ENCODE results near the gene MRPS26. TPM values are rescaled to one million over a fixed set of nuclear protein-coding genes. Genes with fewer than 3 reads are reported as not detected.
A peak's percentile ranks its signal among the peaks of the same experiment; 100 is the strongest.

Gene MRPS26
- total RNA-seq, 4 donors from 2014 or later, result 58.7 to 69.8 (median 62.8) TPM

DNA sequence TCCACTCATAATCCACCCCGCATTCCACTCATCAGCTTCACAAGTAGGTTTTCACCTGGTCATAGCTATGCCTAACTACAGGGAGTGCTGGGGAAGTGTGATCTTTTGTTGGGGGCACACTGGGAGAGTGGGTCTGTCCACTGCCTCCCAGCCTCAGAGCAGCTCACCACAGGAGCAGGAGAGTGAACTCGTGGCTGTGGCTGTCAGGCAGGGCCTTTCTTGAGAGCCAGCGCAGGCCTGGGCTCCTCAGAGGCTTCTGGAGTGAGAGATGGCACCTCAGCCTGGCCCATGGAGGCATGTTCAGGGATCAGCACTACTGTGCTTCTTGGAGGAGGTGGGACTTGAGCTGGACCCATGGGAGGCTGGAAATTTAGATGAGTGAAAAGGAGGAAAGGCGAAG, 6.4 kb upstream of the MRPS26 start:
- ATAC-seq, result no peak
- Histone ChIP-seq H3K36me3 (peaks cover 0 to 55% of the 10 kb centered on the region in 2 donors), H3K9me3 (no peaks in the 10 kb centered on the region), H3K27me3 (no peaks in the 10 kb centered on the region), H3K4me3 (no peak overlapping the region), H3K4me1 (peaks cover 3 to 6% of the 10 kb centered on the region in 2 donors), H3K27ac (no peak overlapping the region)
- intact Hi-C loops (cut with DNase I; ENCODE audit: low total_unique reads) (no loop called here), in situ Hi-C loops (cut with MboI; ENCODE audit: low sequenced_read_pairs in 4 of 4) (no loop called here)
- DNase-seq, result no peak
- no peak for TF ChIP-seq POLR2A (IDR thresholded peaks at IDR 0.05)
- TF ChIP-seq, protein P1, sequence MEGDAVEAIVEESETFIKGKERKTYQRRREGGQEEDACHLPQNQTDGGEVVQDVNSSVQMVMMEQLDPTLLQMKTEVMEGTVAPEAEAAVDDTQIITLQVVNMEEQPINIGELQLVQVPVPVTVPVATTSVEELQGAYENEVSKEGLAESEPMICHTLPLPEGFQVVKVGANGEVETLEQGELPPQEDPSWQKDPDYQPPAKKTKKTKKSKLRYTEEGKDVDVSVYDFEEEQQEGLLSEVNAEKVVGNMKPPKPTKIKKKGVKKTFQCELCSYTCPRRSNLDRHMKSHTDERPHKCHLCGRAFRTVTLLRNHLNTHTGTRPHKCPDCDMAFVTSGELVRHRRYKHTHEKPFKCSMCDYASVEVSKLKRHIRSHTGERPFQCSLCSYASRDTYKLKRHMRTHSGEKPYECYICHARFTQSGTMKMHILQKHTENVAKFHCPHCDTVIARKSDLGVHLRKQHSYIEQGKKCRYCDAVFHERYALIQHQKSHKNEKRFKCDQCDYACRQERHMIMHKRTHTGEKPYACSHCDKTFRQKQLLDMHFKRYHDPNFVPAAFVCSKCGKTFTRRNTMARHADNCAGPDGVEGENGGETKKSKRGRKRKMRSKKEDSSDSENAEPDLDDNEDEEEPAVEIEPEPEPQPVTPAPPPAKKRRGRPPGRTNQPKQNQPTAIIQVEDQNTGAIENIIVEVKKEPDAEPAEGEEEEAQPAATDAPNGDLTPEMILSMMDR (IDR thresholded peaks at IDR 0.05 in 4 of 5, conservative IDR thresholded peaks at IDR 0.05 in 1 of 5), result no peak

DNA sequence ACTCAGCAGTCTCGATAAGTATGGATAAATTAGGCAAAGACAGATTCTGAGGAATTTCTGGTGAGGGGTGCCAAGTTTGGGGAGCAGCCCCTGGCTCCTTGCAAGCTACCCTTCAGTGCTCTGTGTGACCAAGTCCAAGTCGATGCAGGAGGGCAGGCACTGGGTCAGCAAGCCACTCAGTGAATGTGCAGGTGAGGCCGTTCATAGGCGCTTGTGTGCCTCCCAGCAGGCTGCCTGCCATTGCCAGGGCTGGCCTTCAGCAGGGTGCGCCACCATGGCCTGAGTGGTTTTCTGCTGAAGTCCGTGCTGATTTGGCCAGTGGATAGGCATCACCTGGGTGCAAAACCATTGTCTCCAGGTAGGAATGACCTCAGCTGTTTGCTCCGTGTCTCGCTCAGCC, 5.8 kb upstream of the MRPS26 start:
- H3K27me3 ChIP-seq, result no peaks in the 10 kb centered on the region
- H3K9me3 ChIP-seq, result no peaks in the 10 kb centered on the region
- TF ChIP-seq, protein P1 (IDR thresholded peaks at IDR 0.05 in 4 of 5, conservative IDR thresholded peaks at IDR 0.05 in 1 of 5), result no peak
- TF ChIP-seq POLR2A (IDR thresholded peaks at IDR 0.05), result no peak
- intact Hi-C loops (cut with DNase I; ENCODE audit: low total_unique reads), result loop anchor here (10.0 kb wide), 1 partner anchor 165 kb away; the partner anchor contains the start of genes DDRGK1 and ITPA
- ATAC-seq, result no peak
- H3K4me3 ChIP-seq, result no peak overlapping the region
- H3K36me3 ChIP-seq, result peaks cover 0 to 51% of the 10 kb centered on the region in 2 donors
- peaks cover 3 to 6% of the 10 kb centered on the region in 2 donors for H3K4me1 ChIP-seq
- no peak for DNase-seq
- no peak overlapping the region for H3K27ac ChIP-seq
- in situ Hi-C loops (cut with MboI; ENCODE audit: low sequenced_read_pairs in 4 of 4), result no loop called here

DNA sequence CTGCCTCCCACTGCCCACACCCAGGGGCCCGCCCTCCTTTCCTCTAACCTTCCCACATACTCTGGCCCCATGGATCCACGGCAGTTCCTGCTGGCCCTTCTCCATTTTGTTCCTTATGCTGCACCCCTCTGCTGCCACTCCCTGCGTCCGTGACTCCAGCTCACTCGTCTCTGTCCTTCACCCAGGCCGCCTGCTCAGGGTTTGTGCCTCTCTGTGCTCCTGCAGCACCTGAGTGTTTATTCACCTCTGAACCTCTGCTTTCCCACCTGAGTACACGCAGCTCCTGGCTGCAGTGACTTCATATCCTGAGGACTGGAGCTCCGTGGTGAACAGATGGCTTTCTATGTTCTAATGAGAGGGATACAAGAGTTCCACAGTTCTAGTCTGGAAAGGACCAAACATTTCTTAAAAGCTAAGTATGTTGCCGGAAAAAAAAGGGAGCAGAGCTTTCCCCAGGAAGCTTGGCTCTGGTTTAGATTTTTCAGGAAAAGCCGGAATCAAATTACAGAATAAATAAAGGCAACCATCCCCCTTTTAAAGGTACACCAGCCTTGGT, 3.9 kb upstream of the MRPS26 start:
- Histone ChIP-seq H3K27me3 (no peaks in the 10 kb centered on the region), H3K9me3 (no peaks in the 10 kb centered on the region), H3K4me1 (peaks cover 9 to 12% of the 10 kb centered on the region in 2 donors), H3K27ac (peak overlapping the region; percentile 27 to 62 (median 58)), H3K36me3 (peaks cover 0 to 33% of the 10 kb centered on the region in 2 donors), H3K4me3 (no peak overlapping the region)
- DNase-seq, result no peak
- TF ChIP-seq, protein P1 (IDR thresholded peaks at IDR 0.05 in 4 of 5, conservative IDR thresholded peaks at IDR 0.05 in 1 of 5), result no peak
- TF ChIP-seq POLR2A (IDR thresholded peaks at IDR 0.05), result no peak
- ATAC-seq, result no peak
- in situ Hi-C loops (cut with MboI; ENCODE audit: low sequenced_read_pairs in 4 of 4) (no loop called here), intact Hi-C loops (cut with DNase I; ENCODE audit: low total_unique reads) (loop anchor here (10.0 kb wide), 1 partner anchor 163 kb away; the partner anchor contains the start of genes DDRGK1 and ITPA)

DNA sequence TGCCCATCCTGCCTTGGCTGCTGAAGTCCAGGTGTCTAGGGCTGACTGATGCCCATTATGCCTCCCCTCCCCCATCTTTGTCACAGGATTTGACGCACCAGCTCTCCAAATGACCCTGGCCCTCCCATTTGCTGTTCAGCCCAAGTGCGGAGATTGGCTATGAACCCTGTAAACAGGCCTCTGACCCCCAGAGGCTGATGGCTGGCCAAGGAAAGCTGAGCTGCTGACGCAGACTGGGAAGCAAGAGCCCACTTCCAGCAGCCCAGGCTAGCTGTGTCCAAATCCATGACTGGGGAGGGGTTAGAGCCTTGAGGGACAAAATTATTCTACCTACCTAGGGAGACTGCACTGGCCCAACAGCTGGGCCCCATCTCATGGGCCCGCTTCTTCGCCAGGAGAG, 3.2 kb upstream of the MRPS26 start:
- Histone ChIP-seq H3K36me3 (peaks cover 0 to 32% of the 10 kb centered on the region in 2 donors), H3K27me3 (no peaks in the 10 kb centered on the region), H3K27ac (peak overlapping the region; percentile 27 to 62 (median 58)), H3K4me3 (no peak overlapping the region), H3K9me3 (no peaks in the 10 kb centered on the region), H3K4me1 (peaks cover 11 to 19% of the 10 kb centered on the region in 2 donors)
- intact Hi-C loops (cut with DNase I; ENCODE audit: low total_unique reads) (loop anchor here (10.0 kb wide), 1 partner anchor 162 kb away; the partner anchor contains the start of genes DDRGK1 and ITPA), in situ Hi-C loops (cut with MboI; ENCODE audit: low sequenced_read_pairs in 4 of 4) (no loop called here)
- TF ChIP-seq POLR2A (IDR thresholded peaks at IDR 0.05), result no peak
- TF ChIP-seq, protein P1 (IDR thresholded peaks at IDR 0.05 in 4 of 5, conservative IDR thresholded peaks at IDR 0.05 in 1 of 5), result no peak
- DNase-seq, result peak in 1 of 2 donors; percentile 39
- ATAC-seq, result no peak
